ENCODE results near the gene SPSB2. TPM values are rescaled to one million over a fixed set of nuclear protein-coding genes. Genes with fewer than 3 reads are reported as not detected.

SPSB2 gene
- total and polyA plus RNA-seq, 9 of the 15 experiments (the other 6 are each of a cell fraction or from before 2014, with no cell fraction given) = 0.10 to 10.6 (median 1.9) TPM

- ChIA-PET CTCF (ENCODE audit: low intra/inter-chr PET ratio) (no interaction called here), POLR2A (interaction anchor here (0.6 to 0.7 kb wide), 3 partner anchors 9 to 94 kb away, joined by 3 read pairs; no protein-coding TSS in a partner anchor)
- Histone ChIP-seq H3K27ac (ENCODE audit: extremely low read depth, low read depth, low read length) (no peak overlapping the region), H3K9me3 (replicated peaks; ENCODE audit: control insufficient read depth, insufficient read depth, low read depth, low read length) (no peaks in the 10 kb centered on the region), H3K4me1 (replicated peaks in 1 of 2; ENCODE audit: control insufficient read depth in 2 of 2, insufficient read depth in 2 of 2, low read length in 2 of 2) (peaks cover 15 to 27% of the 10 kb centered on the region in 2 experiments; a peak in 4 of 5 replicates), H3K27me3 (ENCODE audit: control insufficient read depth in 2 of 2, insufficient read depth in 2 of 2, low read length in 2 of 2) (no peaks in the 10 kb centered on the region), H3K79me2 (ENCODE audit: control insufficient read depth, insufficient read depth, low read length) (peaks cover 26% of the 10 kb centered on the region), H3K9ac (ENCODE audit: insufficient read depth in 1 of 2, low read depth in 2 of 2, low read length in 2 of 2) (no peak overlapping the region), H4K20me1 (replicated peaks; ENCODE audit: control insufficient read depth, insufficient read depth, low read length) (no peaks in the 10 kb centered on the region), H3K4me2 (ENCODE audit: insufficient read depth, low read length) (no peak overlapping the region), H3K36me3 (ENCODE audit: control insufficient read depth, insufficient read depth, low read length) (peaks cover 79% of the 10 kb centered on the region; the same call in 2 of the 3 replicates), H3K4me3 (no peak overlapping the region), H3K9me1 (ENCODE audit: control insufficient read depth, insufficient read depth, low read length) (no peaks in the 10 kb centered on the region), H2AFZ (ENCODE audit: low read depth, low read length) (no peak overlapping the region)
- intact Hi-C loops (cut with micrococcal nuclease) (no loop called here), in situ Hi-C loops (cut with MboI) (no loop called here)
- TF ChIP-seq JUND (IDR thresholded peaks at IDR 0.05; ENCODE audit: borderline replicate concordance, low read depth, low read length) (no peak), JUND (tag; IDR thresholded peaks at IDR 0.05; ENCODE audit: borderline replicate concordance, low read depth, low read length) (no peak), ATF3 (IDR thresholded peaks at IDR 0.05) (no peak), ATF3 (CRISPR knock-in tag; conservative IDR thresholded peaks at IDR 0.05) (no peak), EGR1 (conservative IDR thresholded peaks at IDR 0.05) (peak; percentile 47; the same call in 1 of the 2 replicates), POLR2B (IDR thresholded peaks at IDR 0.05; ENCODE audit: low read depth, partially characterized antibody) (peak; percentile 35), TFAP4 (CRISPR knock-in tag; IDR thresholded peaks at IDR 0.05; ENCODE audit: borderline replicate concordance) (0 out of 2 replicates have a peak, but pooled peaks have one; percentile 22), POLR2A (conservative IDR thresholded peaks at IDR 0.05) (0 out of 2 replicates have a peak, but pooled peaks have one; percentile 29)
- BruUV-seq (replicated peaks) = no TSS peak
- DNase-seq (ENCODE audit: extremely low read depth in 1 of 4, low spot score in 3 of 4) (no peak), ATAC-seq (no peak), FAIRE-seq (no peak)
- 74% methylated on average over 5 of the region's 7 CpGs for WGBS (ENCODE audit: insufficient coverage, low coverage, missing lambda C conversion rate)
These were observed 26.7 kb downstream of the SPSB2 start for GRCh38 chr12:6846316-6846869.

Measured in K562 (cell line).